Transverse colon (tissue), 3 donors: Measurements from ENCODE around the gene F10.

Experiments used
- POLR2A ChIP-seq: fragments of 450-650 bp; IDR thresholded peaks from one replicate; pipeline ENCODE4 v1.6.1; 2016; ENCODE audit warnings: antibody characterized with exemption, mild to moderate bottlenecking, moderate library complexity
- TF ChIP-seq, protein P1 (sequence below), 5 experiments: fragments of 200-600 bp in 3 of 5; fragments of 450-650 bp in 2 of 5; sonication (generic) in 3 of 5; IDR thresholded peaks; 1 replicate in 2 of 5; 2 replicates in 3 of 5; pipeline ENCODE4 v1.5.1; 2016 to 2017; ENCODE audit warnings: antibody characterized with exemption in 5 of 5, inconsistent platforms in 3 of 5, mild to moderate bottlenecking in 2 of 5, moderate library complexity in 1 of 5

DNA sequence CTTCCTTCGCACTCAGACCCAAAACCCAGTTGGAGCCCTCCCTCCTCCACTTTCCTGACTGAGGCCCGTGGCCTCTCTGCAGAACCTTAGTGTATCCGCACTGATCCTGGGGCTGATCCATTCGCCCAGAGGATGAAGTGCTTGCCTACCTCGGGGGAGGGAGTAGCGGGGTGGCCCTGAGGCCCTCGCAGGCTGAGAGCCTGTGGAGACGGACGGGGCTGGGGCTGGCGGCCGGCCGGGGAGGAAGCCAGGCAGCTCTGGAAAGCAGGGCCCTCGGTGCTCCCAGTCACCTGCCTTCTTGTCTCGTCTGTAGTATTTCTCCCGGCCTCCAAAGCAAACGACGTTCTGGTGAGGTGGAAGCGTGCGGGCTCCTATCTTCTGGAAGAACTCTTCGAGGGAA is 37.1 kb downstream of the F10 start:
- TF ChIP-seq, protein P1, sequence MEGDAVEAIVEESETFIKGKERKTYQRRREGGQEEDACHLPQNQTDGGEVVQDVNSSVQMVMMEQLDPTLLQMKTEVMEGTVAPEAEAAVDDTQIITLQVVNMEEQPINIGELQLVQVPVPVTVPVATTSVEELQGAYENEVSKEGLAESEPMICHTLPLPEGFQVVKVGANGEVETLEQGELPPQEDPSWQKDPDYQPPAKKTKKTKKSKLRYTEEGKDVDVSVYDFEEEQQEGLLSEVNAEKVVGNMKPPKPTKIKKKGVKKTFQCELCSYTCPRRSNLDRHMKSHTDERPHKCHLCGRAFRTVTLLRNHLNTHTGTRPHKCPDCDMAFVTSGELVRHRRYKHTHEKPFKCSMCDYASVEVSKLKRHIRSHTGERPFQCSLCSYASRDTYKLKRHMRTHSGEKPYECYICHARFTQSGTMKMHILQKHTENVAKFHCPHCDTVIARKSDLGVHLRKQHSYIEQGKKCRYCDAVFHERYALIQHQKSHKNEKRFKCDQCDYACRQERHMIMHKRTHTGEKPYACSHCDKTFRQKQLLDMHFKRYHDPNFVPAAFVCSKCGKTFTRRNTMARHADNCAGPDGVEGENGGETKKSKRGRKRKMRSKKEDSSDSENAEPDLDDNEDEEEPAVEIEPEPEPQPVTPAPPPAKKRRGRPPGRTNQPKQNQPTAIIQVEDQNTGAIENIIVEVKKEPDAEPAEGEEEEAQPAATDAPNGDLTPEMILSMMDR (IDR thresholded peaks at IDR 0.05) = no peak
- TF ChIP-seq POLR2A = no peak
